ENCODE measurements around the gene DRD3.

Gene DRD3

GRCh38 chr3:114178770-114179368 is at the start of gene DRD3:
DRD3 (minus strand) TSS chr3:114179052; CDS start chr3:114171992, 7,060 bp downstream.
- in situ Hi-C loops (cut with HindIII; ENCODE audit: low sequenced_read_pairs): no loop called here
- TF ChIP-seq, protein P1, sequence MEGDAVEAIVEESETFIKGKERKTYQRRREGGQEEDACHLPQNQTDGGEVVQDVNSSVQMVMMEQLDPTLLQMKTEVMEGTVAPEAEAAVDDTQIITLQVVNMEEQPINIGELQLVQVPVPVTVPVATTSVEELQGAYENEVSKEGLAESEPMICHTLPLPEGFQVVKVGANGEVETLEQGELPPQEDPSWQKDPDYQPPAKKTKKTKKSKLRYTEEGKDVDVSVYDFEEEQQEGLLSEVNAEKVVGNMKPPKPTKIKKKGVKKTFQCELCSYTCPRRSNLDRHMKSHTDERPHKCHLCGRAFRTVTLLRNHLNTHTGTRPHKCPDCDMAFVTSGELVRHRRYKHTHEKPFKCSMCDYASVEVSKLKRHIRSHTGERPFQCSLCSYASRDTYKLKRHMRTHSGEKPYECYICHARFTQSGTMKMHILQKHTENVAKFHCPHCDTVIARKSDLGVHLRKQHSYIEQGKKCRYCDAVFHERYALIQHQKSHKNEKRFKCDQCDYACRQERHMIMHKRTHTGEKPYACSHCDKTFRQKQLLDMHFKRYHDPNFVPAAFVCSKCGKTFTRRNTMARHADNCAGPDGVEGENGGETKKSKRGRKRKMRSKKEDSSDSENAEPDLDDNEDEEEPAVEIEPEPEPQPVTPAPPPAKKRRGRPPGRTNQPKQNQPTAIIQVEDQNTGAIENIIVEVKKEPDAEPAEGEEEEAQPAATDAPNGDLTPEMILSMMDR (IDR thresholded peaks at IDR 0.05; ENCODE audit: low read depth, low read length, missing control alignments): no peak
- DNase-seq (ENCODE audit: low read depth): peak; percentile 55
- no peak within 1 kb of the TSS for H3K4me3 ChIP-seq (ENCODE audit: low read depth, low read length)

GRCh38 chr3:114227076-114227475 is 48.2 kb upstream of the DRD3 start:
- TF ChIP-seq, protein P1 (IDR thresholded peaks at IDR 0.05; ENCODE audit: low read depth, low read length, missing control alignments): no peak
- no peak for DNase-seq (ENCODE audit: low read depth)
- no peak overlapping the region for H3K4me3 ChIP-seq (ENCODE audit: low read depth, low read length)
- in situ Hi-C loops (cut with HindIII; ENCODE audit: low sequenced_read_pairs): no loop called here

- no peak overlapping the region for H3K4me3 ChIP-seq (ENCODE audit: low read depth, low read length)
- TF ChIP-seq, protein P1 (IDR thresholded peaks at IDR 0.05; ENCODE audit: low read depth, low read length, missing control alignments): no peak
- DNase-seq (ENCODE audit: low read depth): no peak
- in situ Hi-C loops (cut with HindIII; ENCODE audit: low sequenced_read_pairs): no loop called here
Measured at GRCh38 chr3:114226313-114226712, 47.5 kb upstream of the DRD3 start.

- in situ Hi-C loops (cut with HindIII; ENCODE audit: low sequenced_read_pairs): no loop called here
- no peak for DNase-seq (ENCODE audit: low read depth)
- H3K4me3 ChIP-seq (ENCODE audit: low read depth, low read length): no peak overlapping the region
- TF ChIP-seq, protein P1 (IDR thresholded peaks at IDR 0.05; ENCODE audit: low read depth, low read length, missing control alignments): no peak
Measured at GRCh38 chr3:114223143-114223542, 44.3 kb upstream of the DRD3 start.

DNA sequence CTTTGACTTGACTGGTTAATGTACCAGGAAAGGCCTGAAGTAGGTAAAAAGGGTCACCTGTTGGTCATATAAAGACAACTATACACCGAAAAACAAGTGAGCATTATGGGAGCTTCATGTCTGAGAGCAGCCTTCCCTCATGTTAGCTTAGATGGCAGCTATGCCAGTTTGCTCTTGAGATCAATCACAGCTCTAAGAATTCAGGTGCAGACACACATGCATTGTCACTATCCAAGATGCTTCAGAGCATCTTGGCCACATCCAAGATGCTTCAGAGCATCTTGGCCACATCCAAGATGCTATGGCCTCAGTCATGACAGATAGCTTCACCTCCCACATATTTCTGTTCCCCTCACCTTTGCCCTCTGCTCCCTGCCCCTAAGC is 43.0 kb upstream of the DRD3 start:
- no peak overlapping the region for H3K4me3 ChIP-seq (ENCODE audit: low read depth, low read length)
- in situ Hi-C loops (cut with HindIII; ENCODE audit: low sequenced_read_pairs): no loop called here
- DNase-seq (ENCODE audit: low read depth): no peak
- TF ChIP-seq, protein P1 (IDR thresholded peaks at IDR 0.05; ENCODE audit: low read depth, low read length, missing control alignments): no peak

- TF ChIP-seq, protein P1 (IDR thresholded peaks at IDR 0.05; ENCODE audit: low read depth, low read length, missing control alignments): no peak
- no peak for DNase-seq (ENCODE audit: low read depth)
- no peak overlapping the region for H3K4me3 ChIP-seq (ENCODE audit: low read depth, low read length)
- in situ Hi-C loops (cut with HindIII; ENCODE audit: low sequenced_read_pairs): no loop called here
Measured at GRCh38 chr3:114221165-114221880, 42.5 kb upstream of the DRD3 start.

All from astrocyte of the cerebellum (primary cell).